Stimulated activated memory B cell treated with anti-CD40 and anti-IgM and Interleukin-4, amounts not matched to agents 10 μg/mL and 1 μg/mL and 100 μg/mL, for 72 hours (primary cell): ENCODE data around the gene CCDC83.
A peak's percentile ranks its signal among the peaks of the same experiment; 100 is the strongest.

Experiments
- ATAC-seq: fragments of 150-1000 bp; cut with Tn5 transposase; 2 replicates; pipeline ENCODE4 v1.10.0; 2021
- H3K27ac Mint-ChIP-seq: one replicate; pipeline ENCODE4 v1.8.0; 2022; ENCODE audit warnings: mild to moderate bottlenecking, mixed read lengths
- H3K27me3 Mint-ChIP-seq: one replicate; pipeline ENCODE4 v1.8.0; 2022; ENCODE audit warnings: mixed read lengths
- H3K36me3 Mint-ChIP-seq: one replicate; pipeline ENCODE4 v1.8.0; 2022; ENCODE audit warnings: mixed read lengths
- H3K4me1 Mint-ChIP-seq: one replicate; pipeline ENCODE4 v1.8.0; 2022; ENCODE audit warnings: mixed read lengths
- H3K4me3 Mint-ChIP-seq: one replicate; pipeline ENCODE4 v1.8.0; 2022; ENCODE audit warnings: mild to moderate bottlenecking, moderate library complexity, mixed read lengths
- H3K9me3 Mint-ChIP-seq: one replicate; pipeline ENCODE4 v1.8.0; 2022; ENCODE audit warnings: mixed read lengths

CCDC83 gene

GRCh38 chr11:85855341-85855656, at the start of gene CCDC83:
Gene CCDC83, plus strand, starts transcription at chr11:85855383. Its CDS starts 9,741 bp downstream, at chr11:85865124.
- no peak for ATAC-seq
- peaks cover 21% of the 10 kb centered on the region for H3K27me3 Mint-ChIP-seq
- H3K4me1 Mint-ChIP-seq = peaks cover 6% of the 10 kb centered on the region
- no peaks in the 10 kb centered on the region for H3K9me3 Mint-ChIP-seq
- peak within 1 kb of the TSS; percentile 83 for H3K27ac Mint-ChIP-seq
- peak within 1 kb of the TSS; percentile 88 for H3K4me3 Mint-ChIP-seq
- H3K36me3 Mint-ChIP-seq = peaks cover under 1% of the 10 kb centered on the region

GRCh38 chr11:85805387-85805786, 49.8 kb upstream of the CCDC83 start:
- ATAC-seq = no peak
- Mint-ChIP-seq H3K27ac (no peak overlapping the region), H3K4me3 (no peak overlapping the region), H3K27me3 (peaks cover 10% of the 10 kb centered on the region), H3K36me3 (no peaks in the 10 kb centered on the region), H3K9me3 (no peaks in the 10 kb centered on the region), H3K4me1 (peaks cover 12% of the 10 kb centered on the region)

- Mint-ChIP-seq H3K4me3 (no peak overlapping the region), H3K36me3 (no peaks in the 10 kb centered on the region), H3K4me1 (peaks cover 14% of the 10 kb centered on the region), H3K27ac (no peak overlapping the region), H3K9me3 (no peaks in the 10 kb centered on the region), H3K27me3 (peaks cover 4% of the 10 kb centered on the region)
- ATAC-seq = no peak
Observed at GRCh38 chr11:85806016-85806415, 49.2 kb upstream of the CCDC83 start.

GRCh38 chr11:85806876-85807275, 48.3 kb upstream of the CCDC83 start:
- no peak for ATAC-seq
- Mint-ChIP-seq H3K27me3 (peaks cover 9% of the 10 kb centered on the region), H3K4me3 (no peak overlapping the region), H3K4me1 (peaks cover 20% of the 10 kb centered on the region), H3K36me3 (no peaks in the 10 kb centered on the region), H3K9me3 (no peaks in the 10 kb centered on the region), H3K27ac (no peak overlapping the region)

- no peak overlapping the region for H3K4me3 Mint-ChIP-seq
- peaks cover 20% of the 10 kb centered on the region for H3K27me3 Mint-ChIP-seq
- no peaks in the 10 kb centered on the region for H3K9me3 Mint-ChIP-seq
- ATAC-seq = no peak
- no peaks in the 10 kb centered on the region for H3K36me3 Mint-ChIP-seq
- H3K4me1 Mint-ChIP-seq = peaks cover 20% of the 10 kb centered on the region
- H3K27ac Mint-ChIP-seq = no peak overlapping the region
Observed at GRCh38 chr11:85809191-85809590, 46.0 kb upstream of the CCDC83 start.

- peak overlapping the region; percentile 68 for H3K4me3 Mint-ChIP-seq
- no peak for ATAC-seq
- H3K27me3 Mint-ChIP-seq = peaks cover 20% of the 10 kb centered on the region
- H3K9me3 Mint-ChIP-seq = no peaks in the 10 kb centered on the region
- peaks cover 20% of the 10 kb centered on the region for H3K4me1 Mint-ChIP-seq
- H3K27ac Mint-ChIP-seq = no peak overlapping the region
- H3K36me3 Mint-ChIP-seq = no peaks in the 10 kb centered on the region
Observed at GRCh38 chr11:85809863-85810262, 45.3 kb upstream of the CCDC83 start.

GRCh38 chr11:85810521-85810870, 44.7 kb upstream of the CCDC83 start:
- peak overlapping the region; percentile 68 for H3K4me3 Mint-ChIP-seq
- H3K9me3 Mint-ChIP-seq = no peaks in the 10 kb centered on the region
- ATAC-seq = no peak
- no peak overlapping the region for H3K27ac Mint-ChIP-seq
- no peaks in the 10 kb centered on the region for H3K36me3 Mint-ChIP-seq
- peaks cover 20% of the 10 kb centered on the region for H3K4me1 Mint-ChIP-seq
- H3K27me3 Mint-ChIP-seq = peaks cover 20% of the 10 kb centered on the region

GRCh38 chr11:85810871-85811611, 44.1 kb upstream of the CCDC83 start, which contains the start of gene SYTL2:
Gene SYTL2, minus strand, starts transcription at chr11:85811141. Its CDS starts 53,416 bp downstream, at chr11:85757725.
- H3K36me3 Mint-ChIP-seq = no peaks in the 10 kb centered on the region
- ATAC-seq = peak; percentile 93
- H3K27me3 Mint-ChIP-seq = peaks cover 20% of the 10 kb centered on the region
- no peak within 1 kb of the TSS for H3K27ac Mint-ChIP-seq
- peak within 1 kb of the TSS; percentile 74 for H3K4me3 Mint-ChIP-seq
- peaks cover 20% of the 10 kb centered on the region for H3K4me1 Mint-ChIP-seq
- no peaks in the 10 kb centered on the region for H3K9me3 Mint-ChIP-seq

GRCh38 chr11:85811624-85812023, 43.6 kb upstream of the CCDC83 start:
- Mint-ChIP-seq H3K27me3 (peaks cover 20% of the 10 kb centered on the region), H3K36me3 (no peaks in the 10 kb centered on the region), H3K9me3 (no peaks in the 10 kb centered on the region), H3K27ac (no peak overlapping the region), H3K4me3 (peak overlapping the region; percentile 74), H3K4me1 (peaks cover 20% of the 10 kb centered on the region)
- no peak for ATAC-seq

- H3K36me3 Mint-ChIP-seq = no peaks in the 10 kb centered on the region
- no peak overlapping the region for H3K4me3 Mint-ChIP-seq
- no peaks in the 10 kb centered on the region for H3K9me3 Mint-ChIP-seq
- H3K27me3 Mint-ChIP-seq = peaks cover 20% of the 10 kb centered on the region
- no peak for ATAC-seq
- no peak overlapping the region for H3K27ac Mint-ChIP-seq
- peaks cover 20% of the 10 kb centered on the region for H3K4me1 Mint-ChIP-seq
Observed at GRCh38 chr11:85813721-85814120, 41.5 kb upstream of the CCDC83 start.

- peaks cover 20% of the 10 kb centered on the region for H3K27me3 Mint-ChIP-seq
- no peak overlapping the region for H3K4me3 Mint-ChIP-seq
- H3K36me3 Mint-ChIP-seq = no peaks in the 10 kb centered on the region
- H3K27ac Mint-ChIP-seq = no peak overlapping the region
- ATAC-seq = no peak
- no peaks in the 10 kb centered on the region for H3K9me3 Mint-ChIP-seq
- peaks cover 8% of the 10 kb centered on the region for H3K4me1 Mint-ChIP-seq
Observed at GRCh38 chr11:85815186-85815931, 39.8 kb upstream of the CCDC83 start.

GRCh38 chr11:85819441-85819840, 35.7 kb upstream of the CCDC83 start:
- H3K4me1 Mint-ChIP-seq = no peaks in the 10 kb centered on the region
- ATAC-seq = no peak
- no peaks in the 10 kb centered on the region for H3K36me3 Mint-ChIP-seq
- no peaks in the 10 kb centered on the region for H3K27me3 Mint-ChIP-seq
- H3K9me3 Mint-ChIP-seq = no peaks in the 10 kb centered on the region
- H3K27ac Mint-ChIP-seq = no peak overlapping the region
- no peak overlapping the region for H3K4me3 Mint-ChIP-seq

- no peaks in the 10 kb centered on the region for H3K36me3 Mint-ChIP-seq
- H3K9me3 Mint-ChIP-seq = no peaks in the 10 kb centered on the region
- no peaks in the 10 kb centered on the region for H3K27me3 Mint-ChIP-seq
- ATAC-seq = no peak
- H3K27ac Mint-ChIP-seq = no peak overlapping the region
- H3K4me1 Mint-ChIP-seq = no peaks in the 10 kb centered on the region
- no peak overlapping the region for H3K4me3 Mint-ChIP-seq
Observed at GRCh38 chr11:85821636-85822035, 33.5 kb upstream of the CCDC83 start.

- H3K4me1 Mint-ChIP-seq = no peaks in the 10 kb centered on the region
- H3K9me3 Mint-ChIP-seq = no peaks in the 10 kb centered on the region
- no peaks in the 10 kb centered on the region for H3K36me3 Mint-ChIP-seq
- no peak overlapping the region for H3K27ac Mint-ChIP-seq
- ATAC-seq = no peak
- H3K27me3 Mint-ChIP-seq = no peaks in the 10 kb centered on the region
- H3K4me3 Mint-ChIP-seq = no peak overlapping the region
Observed at GRCh38 chr11:85822814-85823213, 32.4 kb upstream of the CCDC83 start.

- H3K9me3 Mint-ChIP-seq = no peaks in the 10 kb centered on the region
- no peaks in the 10 kb centered on the region for H3K27me3 Mint-ChIP-seq
- no peak for ATAC-seq
- H3K36me3 Mint-ChIP-seq = no peaks in the 10 kb centered on the region
- no peak overlapping the region for H3K27ac Mint-ChIP-seq
- no peak overlapping the region for H3K4me3 Mint-ChIP-seq
- H3K4me1 Mint-ChIP-seq = no peaks in the 10 kb centered on the region
Observed at GRCh38 chr11:85823816-85824215, 31.4 kb upstream of the CCDC83 start.

- Mint-ChIP-seq H3K27ac (no peak overlapping the region), H3K36me3 (no peaks in the 10 kb centered on the region), H3K4me1 (no peaks in the 10 kb centered on the region), H3K9me3 (no peaks in the 10 kb centered on the region), H3K4me3 (no peak overlapping the region), H3K27me3 (no peaks in the 10 kb centered on the region)
- ATAC-seq = no peak
Observed at GRCh38 chr11:85825616-85826015, 29.6 kb upstream of the CCDC83 start.
